Fibroblast of skin of left biceps (primary cell): Measurements from ENCODE around the gene HEY2.

Source experiments
- DNase-seq, 2 experiments: peaks; one replicate each; pipeline ENCODE4 v3.0.0-alpha.2; 2013; ENCODE audit warnings: low read depth in 2 of 2

HEY2 gene

DNA sequence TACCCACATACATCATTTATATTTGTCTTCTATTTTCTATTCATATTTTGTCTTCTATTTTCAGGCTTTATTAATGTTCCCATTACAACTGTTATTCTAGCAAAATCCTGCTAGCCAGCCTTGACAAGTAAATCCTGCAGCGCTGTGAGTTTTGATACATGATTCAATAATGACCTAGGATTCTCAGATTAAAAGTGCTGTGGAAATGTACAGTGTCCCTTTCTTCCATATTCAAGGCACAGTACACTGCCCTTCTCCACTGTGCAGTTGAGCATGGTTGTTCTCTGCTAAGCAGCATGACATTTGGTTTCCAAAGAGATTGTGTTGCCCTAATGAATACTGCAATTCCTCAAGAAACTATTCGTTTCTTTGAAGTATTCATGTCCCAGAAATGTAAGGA, 5.8 kb upstream of the HEY2 start:
- no peak for DNase-seq

DNA sequence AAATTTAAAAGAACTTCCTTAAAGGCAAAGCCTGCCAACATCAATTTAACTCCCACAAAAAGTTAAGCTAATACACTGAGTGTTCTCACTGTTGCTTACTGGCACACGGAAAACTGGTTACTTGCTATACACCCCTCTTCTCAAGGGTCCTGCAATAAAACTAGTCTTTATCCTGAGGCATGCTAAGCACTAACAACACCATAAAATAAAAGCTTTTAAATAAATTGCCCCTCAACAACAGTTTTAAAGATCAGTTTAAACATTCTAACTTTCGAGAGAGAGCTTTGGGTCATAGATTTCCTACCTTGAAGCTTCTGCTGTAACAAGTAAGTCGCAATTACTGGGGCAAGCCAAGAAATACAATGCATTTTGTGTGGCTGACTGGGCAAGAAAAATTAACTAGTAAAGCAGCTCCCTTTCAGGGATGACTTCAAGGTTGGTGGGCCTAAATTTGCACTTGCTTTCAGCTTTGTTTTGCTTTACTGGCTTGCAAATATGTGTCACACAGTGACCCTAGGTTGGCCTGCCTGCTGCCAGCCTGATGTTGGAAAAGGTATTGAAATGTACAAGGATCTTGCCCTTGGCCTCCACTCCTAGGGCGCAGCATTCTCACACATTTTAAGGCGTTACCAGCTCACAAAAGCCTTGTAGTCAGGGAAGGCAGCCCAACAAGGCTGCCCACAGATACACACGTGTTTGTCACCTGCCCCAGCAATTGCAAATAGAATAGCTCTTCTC, 4.0 kb upstream of the HEY2 start:
- DNase-seq: no peak

DNA sequence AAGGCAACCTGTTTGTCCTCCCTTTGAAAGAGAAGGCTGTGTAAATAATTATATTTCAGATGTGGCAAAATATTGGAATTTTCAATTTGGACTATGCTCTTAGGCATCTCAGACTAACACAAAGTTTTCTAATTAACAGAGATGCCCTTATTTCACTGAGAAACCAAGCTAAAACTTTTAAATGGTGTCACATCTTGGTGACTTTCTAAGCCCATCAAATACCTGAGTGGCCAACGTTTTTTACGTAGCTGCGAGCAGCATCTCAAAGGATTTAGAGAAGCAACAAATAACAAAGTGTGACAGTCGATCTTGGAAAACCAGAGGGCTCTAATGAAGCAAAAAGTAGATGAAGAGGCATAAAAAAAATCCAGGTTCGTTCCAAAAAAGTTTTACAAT, 3.4 kb upstream of the HEY2 start:
- no peak for DNase-seq

DNA sequence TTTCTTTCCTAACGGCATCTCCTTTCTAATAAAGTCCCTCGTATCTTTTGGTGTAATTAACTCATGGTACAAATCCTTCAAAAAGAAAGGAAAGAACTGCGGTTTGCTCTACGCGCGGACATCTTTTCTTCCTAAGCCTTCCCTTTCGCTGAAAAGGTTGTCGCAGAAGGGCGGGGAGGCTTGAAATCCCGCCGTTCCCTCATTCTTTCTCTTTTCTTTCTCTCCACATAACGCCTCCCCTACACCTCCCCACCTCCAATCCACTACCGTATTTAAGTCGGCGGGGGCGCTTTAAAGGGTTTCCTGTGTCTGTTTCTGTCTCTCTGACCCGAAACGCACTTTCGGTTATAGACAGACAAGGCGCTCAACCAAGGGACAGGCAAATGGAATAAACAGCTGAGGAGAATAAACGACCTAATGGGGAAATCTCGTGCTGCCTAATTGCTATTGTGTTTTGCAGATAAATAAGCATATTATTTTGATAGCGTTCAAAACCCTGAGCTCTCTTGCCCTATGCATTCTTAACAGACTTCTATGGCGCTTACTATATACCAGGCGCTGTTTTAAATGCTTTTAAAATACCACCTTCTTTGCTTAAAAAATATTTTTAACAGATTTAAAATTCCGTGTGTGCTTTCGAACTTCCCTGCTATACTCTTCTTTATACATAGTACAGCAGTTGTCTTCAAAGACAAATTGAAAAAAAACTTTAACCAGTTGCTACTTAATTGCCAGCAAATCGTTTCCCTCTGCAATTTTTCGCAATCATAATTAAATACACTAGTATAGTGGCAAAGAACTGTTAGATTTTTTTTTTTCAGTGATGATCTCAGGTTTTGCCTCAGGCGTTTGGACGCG, 2.5 kb upstream of the HEY2 start:
- DNase-seq: no peak

DNA sequence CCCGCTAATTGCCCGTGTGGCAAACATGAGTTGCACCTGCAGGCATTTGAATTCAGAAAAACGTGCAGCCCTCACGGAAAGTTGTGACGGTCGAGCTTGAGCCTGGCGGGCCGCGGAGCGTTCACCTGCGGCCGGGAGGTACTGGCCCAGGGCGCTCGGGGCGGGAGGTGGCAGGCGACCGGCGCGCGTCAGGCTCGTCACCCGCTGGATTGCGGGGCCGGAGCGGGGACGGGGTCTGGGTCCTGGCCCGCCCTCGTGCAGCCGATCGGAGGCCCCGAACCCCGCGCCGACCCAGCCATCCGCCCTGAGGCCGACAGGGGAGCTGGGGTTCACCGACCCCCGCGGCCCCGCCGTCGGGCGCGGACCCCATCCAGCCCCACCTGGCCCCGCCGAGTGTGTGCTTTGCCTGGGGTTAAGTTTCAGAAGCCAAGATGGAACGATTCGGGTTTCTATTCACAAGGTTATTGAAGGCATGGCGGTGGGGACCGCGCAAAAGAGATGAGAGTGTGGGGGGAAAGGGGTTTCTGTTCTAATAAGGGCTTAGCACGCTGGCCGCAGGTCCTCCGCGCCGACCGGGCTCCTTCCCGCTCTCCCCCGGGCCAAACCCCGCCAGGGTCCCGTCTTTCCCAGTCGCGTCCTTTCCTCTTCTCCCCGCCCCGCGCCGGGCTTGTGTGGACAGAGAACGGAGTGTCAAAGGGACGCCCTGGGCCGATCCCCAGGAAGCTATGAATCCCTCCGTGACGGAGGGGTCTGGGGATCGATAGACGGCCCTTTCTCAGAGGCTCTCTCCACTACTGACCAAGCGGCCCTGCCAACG, 1.6 kb upstream of the HEY2 start:
- no peak for DNase-seq

DNA sequence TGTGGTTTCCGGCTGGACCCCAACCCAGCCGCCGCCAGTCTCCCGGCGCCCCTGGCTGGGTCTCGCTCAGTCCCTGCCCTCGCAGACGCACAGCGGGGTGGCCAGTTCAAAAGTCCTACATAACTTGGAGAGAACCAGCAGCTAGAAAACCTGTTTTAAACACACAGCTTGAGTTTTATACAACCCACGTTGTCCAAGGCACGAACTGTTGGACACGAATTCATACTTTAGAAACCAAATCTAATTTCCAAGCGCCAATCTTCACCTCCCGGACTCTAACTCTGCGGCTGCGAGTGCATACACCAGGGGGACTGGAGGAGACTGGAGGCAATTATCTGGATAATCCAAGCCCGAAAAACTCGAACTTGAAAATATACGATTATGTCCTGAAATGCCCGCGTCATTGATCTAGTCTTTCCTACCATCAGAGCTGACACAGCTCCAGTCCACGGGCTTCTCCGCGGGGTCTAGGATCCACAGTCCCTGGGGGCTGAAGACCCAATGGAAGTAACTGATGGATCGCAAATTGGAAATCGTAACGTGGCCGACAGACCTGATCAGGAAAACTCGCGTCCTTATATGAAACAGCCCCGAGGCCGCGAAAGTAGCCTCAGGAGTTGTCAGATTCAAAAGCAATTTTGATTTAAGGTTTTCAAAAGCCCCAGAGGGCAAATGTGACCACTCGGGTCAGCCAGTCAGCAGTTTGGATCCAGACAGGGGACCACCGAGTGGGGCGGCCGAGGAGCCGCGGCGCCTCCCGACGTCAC, 843 bp upstream of the HEY2 start:
- no peak for DNase-seq

DNA sequence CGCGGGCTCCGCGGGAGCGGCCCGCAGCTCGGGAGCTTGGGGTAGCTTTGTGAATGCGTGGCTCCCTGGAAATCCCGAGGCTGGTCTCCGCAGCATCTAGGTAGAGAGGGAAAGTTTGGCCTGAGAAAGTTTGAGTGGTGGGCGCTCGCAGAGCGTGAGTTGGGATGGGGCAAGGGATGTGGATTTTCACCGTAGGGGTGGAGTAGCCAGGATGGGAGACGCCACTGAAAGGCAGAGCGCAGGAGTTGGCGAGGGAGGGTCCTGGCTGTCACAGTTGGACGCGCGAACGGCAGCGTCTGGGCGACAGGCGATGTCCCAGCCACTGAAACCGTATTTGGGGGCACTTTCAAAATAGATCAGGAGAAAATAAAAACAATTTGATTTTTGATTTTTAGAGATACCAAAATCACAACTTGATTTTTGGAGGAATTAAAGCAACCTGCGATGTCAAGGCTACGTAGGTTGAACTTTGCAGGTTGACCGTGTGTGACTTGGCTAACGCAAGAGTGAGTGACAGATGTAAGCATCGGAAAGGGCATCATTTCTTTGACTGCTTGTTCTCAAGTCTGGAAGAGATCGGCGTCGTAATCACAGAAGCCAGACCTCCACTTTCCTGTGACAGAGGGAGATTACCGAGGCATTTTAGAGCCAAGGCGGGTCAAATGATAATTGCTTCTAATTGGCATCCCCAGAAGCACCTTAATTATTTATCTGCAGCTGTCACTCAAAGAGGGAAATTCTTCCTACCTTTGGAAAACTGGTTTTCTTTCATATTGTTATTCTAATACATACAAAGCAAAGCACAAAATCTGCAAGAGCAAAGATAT, 646 bp downstream of the HEY2 start:
- no peak for DNase-seq

DNA sequence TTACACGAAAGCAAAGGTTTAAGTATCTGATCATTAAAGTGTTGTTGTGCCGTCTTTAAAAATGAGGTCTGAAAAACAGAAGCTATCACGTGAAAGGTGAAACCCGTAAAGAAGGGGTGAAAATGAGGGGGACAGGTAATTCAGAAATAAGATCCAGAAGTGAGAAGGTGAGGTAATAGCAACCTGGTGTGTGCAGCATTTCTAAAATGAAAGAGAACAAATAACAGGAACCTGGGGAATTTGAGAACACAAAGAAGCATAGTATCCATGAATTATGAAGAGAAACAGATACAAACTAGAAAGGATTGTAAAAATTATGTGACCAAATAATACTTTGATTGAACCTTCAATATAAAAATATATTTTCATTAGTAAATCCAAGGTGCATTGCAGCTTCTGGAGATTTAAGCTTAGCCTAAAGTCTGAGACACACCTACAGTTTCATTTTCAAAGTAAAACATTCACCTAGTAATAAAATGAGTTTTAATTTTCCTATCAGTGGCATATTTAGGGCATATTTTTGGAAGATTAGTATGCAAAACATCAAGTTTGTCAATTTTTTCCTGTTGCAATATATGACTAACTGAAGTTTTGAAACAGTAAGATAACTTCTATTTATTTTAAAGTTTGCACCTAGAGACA, 1.4 kb downstream of the HEY2 start:
- no peak for DNase-seq

DNA sequence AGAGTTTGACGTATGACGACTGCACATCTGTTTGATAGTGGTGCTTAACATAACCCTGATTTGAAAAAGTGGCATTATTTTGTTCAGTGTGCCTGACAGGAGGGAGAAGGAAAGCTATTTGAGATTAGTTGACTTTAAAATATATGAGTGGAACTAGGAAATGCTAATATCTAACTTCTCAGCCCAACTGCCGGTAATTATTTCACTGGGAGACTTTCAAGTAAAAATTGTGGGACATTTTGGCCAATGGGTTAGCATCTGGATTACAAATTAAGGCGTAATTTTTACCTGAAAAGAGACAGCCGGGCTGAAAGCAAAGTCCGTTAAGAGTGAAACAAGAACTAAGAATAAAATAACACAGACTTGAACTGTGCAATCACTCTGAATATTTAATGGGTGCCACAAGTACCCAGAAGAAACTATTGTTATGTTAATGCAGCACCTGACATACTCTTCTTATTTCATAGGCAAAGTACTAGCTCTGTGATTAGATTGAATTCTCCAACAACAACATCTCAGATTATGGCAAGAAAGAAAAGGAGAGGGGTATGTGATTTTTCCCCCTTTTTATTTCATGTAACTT, 2.0 kb downstream of the HEY2 start:
- DNase-seq: no peak

DNA sequence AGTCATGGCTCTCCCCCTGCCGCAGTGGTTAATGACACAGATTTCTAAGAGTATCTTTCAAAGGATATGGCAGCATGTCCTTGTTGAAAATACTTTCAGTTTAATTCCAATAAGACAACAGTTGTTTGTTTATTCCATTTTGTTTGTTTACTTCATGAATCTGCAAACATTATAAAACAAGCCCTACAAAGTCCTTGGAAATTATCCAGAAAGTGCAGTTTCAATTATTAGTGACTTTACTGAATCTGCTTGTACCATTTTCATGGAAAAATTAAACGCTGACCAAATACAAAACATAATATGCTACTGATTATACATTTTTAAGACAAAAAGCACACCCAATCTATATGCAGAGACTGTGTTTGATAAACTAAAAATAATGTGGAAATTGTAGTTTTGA, 3.3 kb downstream of the HEY2 start:
- DNase-seq: no peak

DNA sequence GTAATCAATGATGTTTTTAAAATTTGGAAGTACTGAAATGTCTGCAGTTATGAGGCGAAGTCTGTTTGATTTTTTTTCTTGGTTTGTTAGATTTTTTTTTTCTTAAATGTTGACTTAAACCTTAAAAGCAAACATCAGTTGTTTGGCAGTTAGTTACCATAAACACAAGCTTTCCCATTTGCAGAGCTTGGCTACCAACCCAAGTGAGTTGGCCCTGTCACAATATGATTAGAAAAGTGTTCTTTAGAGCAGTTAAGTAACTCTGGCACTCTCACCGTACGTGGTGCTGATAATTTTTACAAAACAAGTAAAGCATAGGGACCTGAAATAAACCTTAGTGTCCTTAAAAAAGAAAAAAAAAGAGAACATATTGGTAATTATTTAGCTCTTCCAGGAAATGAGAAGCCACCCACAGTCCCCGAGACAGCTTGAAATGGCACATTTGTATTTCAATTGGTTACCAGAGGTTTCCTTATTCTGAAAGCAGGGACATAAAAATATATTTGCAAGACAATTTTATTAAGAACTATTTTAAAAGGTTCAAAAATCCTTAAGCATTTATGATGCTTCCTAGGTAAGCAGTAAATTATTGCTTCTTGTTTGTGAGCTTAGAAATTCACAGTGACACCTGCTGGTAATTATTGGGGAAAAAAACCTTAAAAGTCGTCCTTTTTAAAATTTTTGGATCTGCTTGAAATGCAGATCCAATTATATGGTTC, 3.9 kb downstream of the HEY2 start:
- DNase-seq: no peak

DNA sequence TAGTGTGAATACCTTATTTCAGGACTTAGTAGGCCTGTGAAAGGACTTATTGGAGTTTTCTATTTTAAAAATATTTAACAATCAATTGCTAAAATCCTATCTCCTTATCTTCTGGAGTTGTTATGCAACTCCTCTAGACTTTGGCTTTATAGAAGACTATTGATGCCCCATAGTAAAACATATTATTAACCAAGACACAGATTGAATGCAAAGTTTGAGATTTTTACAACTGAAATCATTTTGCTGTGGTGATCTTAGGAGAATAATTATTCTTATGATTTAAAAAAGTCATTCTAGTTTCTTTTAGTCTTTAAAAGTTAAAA, 4.5 kb downstream of the HEY2 start:
- DNase-seq: no peak

DNA sequence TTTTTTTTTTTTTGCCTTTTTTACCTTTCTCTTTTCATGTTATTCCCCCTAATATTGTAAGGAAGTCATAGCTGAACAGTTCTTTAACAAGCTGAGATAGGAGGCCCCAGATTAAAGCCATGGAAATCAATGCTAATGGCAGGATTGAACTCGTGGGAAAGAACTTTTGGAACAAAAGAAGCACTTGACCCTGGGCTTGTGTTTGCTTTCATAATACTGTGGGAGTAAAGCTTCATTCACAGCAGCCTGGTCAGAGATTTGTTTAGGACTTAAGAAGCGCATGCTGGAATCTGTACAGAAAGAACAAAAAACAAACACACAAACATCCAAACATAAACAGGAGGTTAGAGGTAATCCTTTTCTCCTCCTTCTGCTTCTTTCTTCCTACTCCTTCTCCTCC, 5.1 kb downstream of the HEY2 start:
- no peak for DNase-seq

DNA sequence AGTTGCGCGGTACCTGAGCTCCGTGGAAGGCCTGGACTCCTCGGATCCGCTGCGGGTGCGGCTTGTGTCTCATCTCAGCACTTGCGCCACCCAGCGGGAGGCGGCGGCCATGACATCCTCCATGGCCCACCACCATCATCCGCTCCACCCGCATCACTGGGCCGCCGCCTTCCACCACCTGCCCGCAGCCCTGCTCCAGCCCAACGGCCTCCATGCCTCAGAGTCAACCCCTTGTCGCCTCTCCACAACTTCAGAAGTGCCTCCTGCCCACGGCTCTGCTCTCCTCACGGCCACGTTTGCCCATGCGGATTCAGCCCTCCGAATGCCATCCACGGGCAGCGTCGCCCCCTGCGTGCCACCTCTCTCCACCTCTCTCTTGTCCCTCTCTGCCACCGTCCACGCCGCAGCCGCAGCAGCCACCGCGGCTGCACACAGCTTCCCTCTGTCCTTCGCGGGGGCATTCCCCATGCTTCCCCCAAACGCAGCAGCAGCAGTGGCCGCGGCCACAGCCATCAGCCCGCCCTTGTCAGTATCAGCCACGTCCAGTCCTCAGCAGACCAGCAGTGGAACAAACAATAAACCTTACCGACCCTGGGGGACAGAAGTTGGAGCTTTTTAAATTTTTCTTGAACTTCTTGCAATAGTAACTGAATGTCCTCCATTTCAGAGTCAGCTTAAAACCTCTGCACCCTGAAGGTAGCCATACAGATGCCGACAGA, 9.9 kb downstream of the HEY2 start:
- no peak for DNase-seq

DNA sequence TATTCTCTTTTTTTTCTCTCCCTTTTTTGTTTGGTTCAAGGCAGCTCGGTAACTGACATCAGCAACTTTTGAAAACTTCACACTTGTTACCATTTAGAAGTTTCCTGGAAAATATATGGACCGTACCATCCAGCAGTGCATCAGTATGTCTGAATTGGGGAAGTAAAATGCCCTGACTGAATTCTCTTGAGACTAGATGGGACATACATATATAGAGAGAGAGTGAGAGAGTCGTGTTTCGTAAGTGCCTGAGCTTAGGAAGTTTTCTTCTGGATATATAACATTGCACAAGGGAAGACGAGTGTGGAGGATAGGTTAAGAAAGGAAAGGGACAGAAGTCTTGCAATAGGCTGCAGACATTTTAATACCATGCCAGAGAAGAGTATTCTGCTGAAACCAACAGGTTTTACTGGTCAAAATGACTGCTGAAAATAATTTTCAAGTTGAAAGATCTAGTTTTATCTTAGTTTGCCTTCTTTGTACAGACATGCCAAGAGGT, 10.6 kb downstream of the HEY2 start:
- DNase-seq: no peak

DNA sequence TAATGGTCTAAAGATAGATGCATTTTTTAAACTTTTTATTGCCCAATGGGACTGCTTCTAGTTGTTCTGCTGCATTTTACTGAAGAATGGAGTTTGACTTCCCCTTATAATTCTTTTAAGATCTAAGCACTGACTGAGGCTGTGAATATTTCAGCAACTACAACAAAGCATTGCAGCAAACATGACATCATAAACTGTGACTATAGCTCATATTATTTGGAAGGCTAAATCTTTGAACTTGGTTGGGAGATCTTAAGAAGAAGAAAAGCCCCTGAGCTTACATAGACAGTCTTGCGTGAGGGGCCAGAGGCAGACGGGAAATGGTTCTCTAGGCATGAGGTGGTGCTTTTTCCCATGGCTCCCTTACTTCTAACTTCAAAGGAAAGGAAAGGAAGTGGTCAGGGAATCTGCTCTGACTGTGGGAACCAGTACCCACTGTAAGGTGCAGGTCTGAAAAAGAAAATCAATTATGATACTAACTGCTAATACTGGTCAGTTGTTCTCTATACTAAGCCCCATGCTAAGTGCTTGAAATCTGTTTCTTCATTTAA, 14.8 kb downstream of the HEY2 start:
- no peak for DNase-seq

DNA sequence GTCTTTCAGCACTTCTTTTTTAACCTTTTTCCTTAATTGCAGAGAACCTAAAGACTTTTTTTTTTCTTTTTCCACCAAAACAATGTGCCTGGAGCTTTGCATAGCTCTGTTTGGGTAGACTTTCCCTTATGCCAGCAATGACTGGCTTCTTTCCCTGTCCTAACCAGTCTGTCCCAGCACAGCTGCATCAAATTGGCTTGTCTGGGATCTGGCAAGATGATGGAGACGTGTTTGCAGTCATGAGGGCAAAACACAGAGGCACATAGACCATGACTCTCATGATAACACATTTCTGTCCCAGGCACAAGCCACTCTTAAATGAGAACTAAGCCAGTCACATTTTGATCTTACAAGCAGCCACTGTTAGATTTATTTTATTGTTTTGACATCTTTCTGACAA, 16.5 kb downstream of the HEY2 start:
- no peak for DNase-seq

DNA sequence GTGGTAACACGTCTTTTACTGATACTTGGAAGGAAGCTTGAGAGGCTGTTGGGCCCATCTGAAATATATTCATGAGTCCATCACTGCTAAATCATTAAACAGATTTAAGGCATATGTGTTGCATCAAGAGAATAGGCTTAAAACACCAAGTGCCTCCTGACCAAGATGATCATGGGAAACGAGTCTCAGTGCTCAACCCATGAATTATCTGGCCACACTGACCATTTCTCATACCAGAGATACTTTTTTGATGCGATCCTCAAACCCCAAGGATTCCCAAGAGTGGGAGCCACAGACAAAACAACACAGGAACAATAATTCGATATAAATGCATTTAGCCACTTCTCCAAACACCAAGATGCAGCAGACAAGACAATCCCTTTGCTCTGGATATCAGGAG, 17.2 kb downstream of the HEY2 start:
- no peak for DNase-seq
